Stimulated activated CD4-positive, alpha-beta T cell treated with anti-CD3 and anti-CD28 coated beads, TNF-alpha, amount 100 ng/mL, for 1 hour (primary cell): ENCODE data around the gene PEAK3.

Source experiments
- DNase-seq, 3 donors: peaks; one replicate each; pipeline ENCODE4 v3.0.0-alpha.2; 2020; ENCODE audit warnings: low read depth in 3 of 3, low spot score in 1 of 3

PEAK3 gene

GRCh38 chr19:2239173-2239572 is 42.8 kb downstream of the PEAK3 start:
- no peak for DNase-seq

- DNase-seq: no peak
These were observed 44.2 kb downstream of the PEAK3 start for GRCh38 chr19:2237869-2238153.

- no peak for DNase-seq
These were observed 44.7 kb downstream of the PEAK3 start for GRCh38 chr19:2237051-2237868.

- DNase-seq: peak; percentile 95 to 99 (median 98)
These were observed 45.5 kb downstream of the PEAK3 start, which contains the start of the genes PLEKHJ1 and SF3A2 for GRCh38 chr19:2236314-2237050. PLEKHJ1 (minus strand) TSS chr19:2236329; CDS start chr19:2236248, 81 bp downstream. SF3A2 (plus strand) TSS chr19:2236824; CDS start chr19:2243419, 6,595 bp downstream.

GRCh38 chr19:2236064-2236313 is 46.0 kb downstream of the PEAK3 start:
- no peak for DNase-seq

- DNase-seq: no peak
These were observed 46.5 kb downstream of the PEAK3 start for GRCh38 chr19:2235381-2236063.

- DNase-seq: no peak
These were observed 47.0 kb downstream of the PEAK3 start for GRCh38 chr19:2234996-2235380.

- DNase-seq: no peak
These were observed 48.2 kb downstream of the PEAK3 start for GRCh38 chr19:2233601-2234280.

- DNase-seq: no peak
These were observed 49.5 kb downstream of the PEAK3 start for GRCh38 chr19:2232286-2233151.

- DNase-seq: no peak
These were observed 50.3 kb downstream of the PEAK3 start for GRCh38 chr19:2231621-2232221.

GRCh38 chr19:2230807-2231533 is 51.0 kb downstream of the PEAK3 start:
- DNase-seq: no peak

- no peak for DNase-seq
These were observed 51.9 kb downstream of the PEAK3 start for GRCh38 chr19:2230033-2230531.

GRCh38 chr19:2229103-2230032 is 52.6 kb downstream of the PEAK3 start:
- no peak for DNase-seq

- no peak for DNase-seq
These were observed 53.6 kb downstream of the PEAK3 start for GRCh38 chr19:2228157-2229030.

- no peak for DNase-seq
These were observed 54.4 kb downstream of the PEAK3 start for GRCh38 chr19:2227415-2228156.

GRCh38 chr19:2226840-2227360 is 55.1 kb downstream of the PEAK3 start:
- DNase-seq: no peak
